ENCODE measurements around the gene MMADHC. TPM values are rescaled to one million over a fixed set of nuclear protein-coding genes. Genes with fewer than 3 reads are reported as not detected.

Gene MMADHC
- total and polyA plus RNA-seq, 9 of the 15 experiments (the other 6 are each of a cell fraction or from before 2014, with no cell fraction given) = 187 to 850 (median 271) TPM

GRCh38 chr2:149525323-149525722 is 62.3 kb downstream of the MMADHC start:
- POLR2A ChIA-PET = no interaction called here
- in situ Hi-C loops (cut with MboI) = no loop called here
- TF ChIP-seq HNRNPUL1 (IDR thresholded peaks at IDR 0.05; ENCODE audit: low read length) (no peak), BDP1 (IDR thresholded peaks at IDR 0.05; ENCODE audit: insufficient read depth, insufficient read length) (no peak), MNT (conservative IDR thresholded peaks at IDR 0.05) (no peak), MXD1 (CRISPR knock-in tag; IDR thresholded peaks at IDR 0.05; ENCODE audit: borderline replicate concordance, poor library complexity, severe bottlenecking) (no peak), EP400 (IDR thresholded peaks at IDR 0.05) (no peak), SAP30 (IDR thresholded peaks at IDR 0.05; ENCODE audit: borderline replicate concordance, insufficient read depth, low read depth, low read length, poor library complexity, severe bottlenecking) (no peak), ZMIZ1 (IDR thresholded peaks at IDR 0.05; ENCODE audit: low read depth in 2 of 2, low read length in 2 of 2) (no peak), GATA2 (CRISPR knock-in tag; IDR thresholded peaks at IDR 0.05) (no peak), ZBED1 (IDR thresholded peaks at IDR 0.05) (no peak), SIN3A (IDR thresholded peaks at IDR 0.05; ENCODE audit: borderline replicate concordance in 2 of 2, control insufficient read depth in 1 of 2, low read depth in 2 of 2, low read length in 2 of 2) (no peak), KDM4B (IDR thresholded peaks at IDR 0.05; ENCODE audit: borderline replicate concordance in 2 of 2, low read depth in 1 of 2) (no peak), ZFP91 (CRISPR knock-in tag; IDR thresholded peaks at IDR 0.05) (no peak), NELFE (IDR thresholded peaks at IDR 0.05; ENCODE audit: insufficient read depth, insufficient read length) (no peak), ZNF444 (CRISPR knock-in tag; IDR thresholded peaks at IDR 0.05) (no peak), POLR2A (conservative IDR thresholded peaks at IDR 0.05) (no peak), ZFP1 (CRISPR knock-in tag; IDR thresholded peaks at IDR 0.05) (no peak)

More at GRCh38 chr2:149525323-149525722, 62.3 kb downstream of the MMADHC start:
- Histone ChIP-seq H3K9me3 (replicated peaks; ENCODE audit: control insufficient read depth, insufficient read depth, low read depth, low read length) (no peaks in the 10 kb centered on the region), H3K4me3 (no peak overlapping the region), H4K20me1 (replicated peaks; ENCODE audit: control insufficient read depth, insufficient read depth, low read length) (no peaks in the 10 kb centered on the region), H2AFZ (ENCODE audit: low read depth, low read length) (no peak overlapping the region), H3K9me1 (ENCODE audit: control insufficient read depth, insufficient read depth, low read length) (no peaks in the 10 kb centered on the region), H3K79me2 (ENCODE audit: control insufficient read depth, insufficient read depth, low read length) (no peaks in the 10 kb centered on the region), H3K27me3 (ENCODE audit: control insufficient read depth in 2 of 2, insufficient read depth in 2 of 2, low read length in 2 of 2) (0 out of 5 replicates have a peak, but pooled peaks cover 0 to 4% of the 10 kb centered on the region in 2 experiments), H3K9ac (ENCODE audit: insufficient read depth in 1 of 2, low read depth in 2 of 2, low read length in 2 of 2) (no peak overlapping the region), H3K4me2 (ENCODE audit: insufficient read depth, low read length) (no peak overlapping the region), H3K4me1 (replicated peaks in 1 of 2; ENCODE audit: control insufficient read depth in 2 of 2, insufficient read depth in 2 of 2, low read length in 2 of 2) (no peaks in the 10 kb centered on the region), H3K36me3 (ENCODE audit: control insufficient read depth, insufficient read depth, low read length) (no peaks in the 10 kb centered on the region), H3K27ac (ENCODE audit: extremely low read depth, low read depth, low read length) (no peak overlapping the region)
- intact Hi-C loops (cut with micrococcal nuclease) = no loop called here
- no TSS peak for BruUV-seq (replicated peaks)
- FAIRE-seq (no peak), ATAC-seq (no peak), DNase-seq (ENCODE audit: extremely low read depth in 1 of 4, low spot score in 3 of 4) (no peak)
- 0% methylated on average over 9 of the region's 9 CpGs for WGBS (ENCODE audit: insufficient coverage, low coverage, missing lambda C conversion rate)
- CTCF ChIA-PET (ENCODE audit: low intra/inter-chr PET ratio) = no interaction called here

Measured in K562 (cell line).